ENCODE results near the gene PSAT1.

GRCh38 chr9:78309066-78309465, 12.1 kb downstream of the PSAT1 start:
- no peak for TF ChIP-seq CTCF (IDR thresholded peaks at IDR 0.05; ENCODE audit: insufficient read depth, low read length, poor library complexity, severe bottlenecking)
- no peak for TF ChIP-seq EZH2phosphoT487 (conservative IDR thresholded peaks at IDR 0.05; ENCODE audit: low read length)
